ENCODE results near the gene ADAM12.

Gene ADAM12

DNA sequence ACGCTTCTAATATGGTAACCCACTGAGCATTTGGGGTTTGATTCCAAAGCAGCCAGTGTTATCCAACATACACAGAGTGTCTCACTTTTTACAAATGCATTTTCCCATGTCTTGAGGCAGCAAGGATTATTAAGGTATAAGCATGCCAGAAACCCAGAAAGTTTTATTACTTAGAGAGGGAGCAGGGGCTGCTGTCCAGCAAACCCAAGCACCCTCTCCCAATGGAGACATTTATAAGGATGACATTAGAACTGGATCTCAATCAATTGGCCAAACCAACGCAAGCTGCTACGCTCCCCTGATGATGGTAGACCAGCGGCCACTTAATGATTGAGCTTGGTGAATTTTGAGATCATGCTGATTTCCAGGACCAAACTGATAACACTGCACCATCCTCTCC is 315.7 kb downstream of the ADAM12 start:
- TF ChIP-seq CTCF (IDR thresholded peaks at IDR 0.05): no peak
- Histone ChIP-seq H3K4me3 (no peak overlapping the region), H3K27ac (no peak overlapping the region)
- no peak for DNase-seq (ENCODE audit: low spot score)

DNA sequence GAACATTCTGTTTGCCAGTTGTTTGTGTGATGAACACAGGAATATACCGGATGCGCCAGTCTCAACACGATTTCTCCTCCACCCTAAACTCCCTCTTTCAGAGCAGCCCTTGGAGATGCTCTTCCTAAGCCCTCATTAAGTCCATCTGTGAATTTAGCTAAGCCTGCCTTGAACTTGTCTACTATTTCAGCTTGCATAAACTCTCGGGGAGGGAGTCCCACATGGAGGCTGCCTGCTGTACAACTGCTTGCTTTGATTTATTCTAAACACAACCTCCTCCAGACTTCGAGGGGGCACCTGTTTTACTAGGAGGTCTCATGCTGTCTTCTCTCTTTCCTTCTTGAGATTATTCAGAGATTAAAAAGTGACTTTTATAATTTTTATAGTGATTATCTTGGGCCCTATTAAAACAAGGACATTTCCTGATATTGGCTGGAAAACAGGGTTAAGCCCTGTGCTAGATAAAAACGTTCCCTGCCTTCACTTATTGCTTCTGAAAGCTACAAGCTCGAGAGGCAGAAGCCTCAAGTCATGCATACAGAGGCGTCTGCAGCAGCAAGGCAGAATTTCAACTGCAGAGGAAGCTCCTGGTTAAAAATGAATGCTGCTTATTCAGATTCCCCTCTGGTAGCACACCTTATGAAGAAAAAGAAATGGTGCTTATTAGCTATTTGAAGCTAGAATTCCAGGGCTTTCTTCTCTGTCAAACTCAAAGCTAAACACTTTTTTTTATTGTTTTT is 317.6 kb downstream of the ADAM12 start:
- Histone ChIP-seq H3K27ac (no peak overlapping the region), H3K4me3 (no peak overlapping the region)
- no peak for TF ChIP-seq CTCF (IDR thresholded peaks at IDR 0.05)
- no peak for DNase-seq (ENCODE audit: low spot score)

DNA sequence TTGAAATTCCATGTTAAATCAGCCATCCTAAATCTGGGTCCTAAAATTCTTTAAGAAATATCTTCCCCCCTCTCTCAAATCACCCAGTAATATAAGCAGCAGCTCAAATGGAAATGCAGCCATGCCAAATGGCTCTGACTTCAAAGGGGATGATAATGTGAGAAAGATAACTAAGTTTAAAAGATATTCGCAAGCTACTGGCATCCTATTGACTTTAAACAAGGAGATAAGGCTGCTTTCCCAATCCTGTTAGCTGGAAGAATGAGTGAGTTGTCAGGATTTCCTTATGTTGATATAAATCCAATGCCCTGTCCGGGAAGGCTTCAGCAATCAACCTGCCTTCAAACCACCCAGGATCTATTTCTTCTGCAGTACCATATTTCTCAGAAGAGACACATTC is 320.0 kb downstream of the ADAM12 start:
- TF ChIP-seq CTCF (IDR thresholded peaks at IDR 0.05): no peak
- no peak overlapping the region for H3K27ac ChIP-seq
- peak; percentile 17 for DNase-seq (ENCODE audit: low spot score)
- no peak overlapping the region for H3K4me3 ChIP-seq

- Histone ChIP-seq H3K4me3 (no peak overlapping the region), H3K27ac (no peak overlapping the region)
- DNase-seq (ENCODE audit: low spot score): no peak
- TF ChIP-seq CTCF (IDR thresholded peaks at IDR 0.05): no peak
Observed at GRCh38 chr10:126066456-126066855, 321.8 kb downstream of the ADAM12 start.

- DNase-seq (ENCODE audit: low spot score): peak; percentile 56
- no peak for TF ChIP-seq CTCF (IDR thresholded peaks at IDR 0.05)
- no peak overlapping the region for H3K4me3 ChIP-seq
- no peak overlapping the region for H3K27ac ChIP-seq
Observed at GRCh38 chr10:126065751-126066377, 322.4 kb downstream of the ADAM12 start.

- TF ChIP-seq CTCF (IDR thresholded peaks at IDR 0.05): no peak
- Histone ChIP-seq H3K27ac (no peak overlapping the region), H3K4me3 (no peak overlapping the region)
- DNase-seq (ENCODE audit: low spot score): peak; percentile 54
Observed at GRCh38 chr10:126064512-126064911, 323.8 kb downstream of the ADAM12 start.

DNA sequence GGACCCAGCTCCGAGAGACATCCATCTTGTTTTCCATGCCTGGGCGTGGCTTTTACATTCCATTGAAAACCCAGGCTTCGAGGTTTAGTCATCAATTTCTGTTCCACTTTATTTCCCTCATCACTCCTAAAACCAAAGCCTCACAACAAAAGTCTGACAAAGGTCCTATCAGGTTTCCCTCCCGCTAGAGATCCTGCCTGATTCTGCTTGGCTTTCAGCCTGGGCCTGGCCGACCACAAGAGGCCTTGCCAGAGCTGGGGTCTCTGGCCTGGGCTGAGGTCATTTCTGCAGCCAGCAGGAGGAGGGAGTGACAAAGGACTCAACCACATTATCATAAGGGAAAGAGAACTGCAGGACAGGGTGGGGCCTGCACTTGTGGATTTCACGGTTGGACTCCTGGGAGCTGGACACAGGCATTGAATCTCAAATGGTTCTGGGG is 324.9 kb downstream of the ADAM12 start:
- DNase-seq (ENCODE audit: low spot score): peak; percentile 49
- no peak for TF ChIP-seq CTCF (IDR thresholded peaks at IDR 0.05)
- Histone ChIP-seq H3K27ac (peak overlapping the region; percentile 64 to 77), H3K4me3 (no peak overlapping the region)

Data from coronary artery (tissue), 2 donors.